GM19025 (cell line): Measurements from ENCODE around the gene NDUFAF5.

ENCODE experiments used
- ATAC-seq: cut with Tn5 transposase; IDR thresholded peaks from one replicate; pipeline ENCODE4 v1.9.1; 2021; ENCODE audit warnings: mild to moderate bottlenecking, low read depth, moderate library complexity; ENCODE audit not compliant: unreplicated experiment

The NDUFAF5 gene

DNA sequence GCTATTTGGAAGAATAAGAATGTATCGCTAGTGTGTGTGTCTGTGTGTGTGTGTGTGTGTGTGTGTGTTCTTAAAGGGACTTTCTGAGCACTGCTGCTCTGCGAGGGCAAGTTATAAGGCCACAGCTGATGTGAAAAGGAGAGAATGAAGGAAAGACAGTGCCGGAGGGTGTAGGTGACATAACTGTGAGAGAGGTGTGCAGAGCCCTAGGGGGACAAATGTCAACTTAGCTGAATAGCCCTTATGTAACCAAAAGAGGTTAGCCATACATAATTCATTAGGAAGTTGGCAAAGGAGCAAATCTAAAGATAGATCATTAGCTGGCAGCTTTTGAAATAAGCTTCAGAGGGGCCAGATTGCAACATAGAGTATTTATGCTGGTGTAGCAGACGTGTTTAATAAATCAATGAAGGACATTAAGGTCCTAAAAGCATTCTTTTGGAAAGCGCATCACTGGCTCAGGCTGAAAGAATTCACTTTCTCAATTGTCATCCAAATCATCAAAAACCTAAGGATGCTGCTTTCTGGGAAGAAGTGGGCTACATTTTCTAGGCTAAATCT is 81.0 kb downstream of the NDUFAF5 start:
- ATAC-seq = no peak

DNA sequence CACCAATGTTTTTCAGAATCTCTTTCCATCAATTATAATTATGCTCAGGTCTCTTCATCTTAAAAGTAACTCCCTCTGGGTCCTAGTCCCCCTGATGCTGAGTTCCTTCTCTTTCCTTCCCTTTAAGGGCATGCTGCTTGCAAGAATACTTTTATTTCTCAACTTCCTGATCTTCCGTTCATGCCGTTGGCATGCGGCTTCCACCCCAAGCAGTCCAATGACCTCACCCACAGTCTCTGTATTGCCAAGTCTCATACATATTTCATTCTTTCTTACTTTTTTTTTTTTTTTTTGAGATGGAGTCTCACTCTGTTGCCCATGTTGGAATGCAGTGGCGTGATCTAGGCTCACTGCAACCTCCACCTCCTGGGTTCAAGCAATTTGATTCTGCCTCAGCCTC is 83.5 kb downstream of the NDUFAF5 start:
- no peak for ATAC-seq

DNA sequence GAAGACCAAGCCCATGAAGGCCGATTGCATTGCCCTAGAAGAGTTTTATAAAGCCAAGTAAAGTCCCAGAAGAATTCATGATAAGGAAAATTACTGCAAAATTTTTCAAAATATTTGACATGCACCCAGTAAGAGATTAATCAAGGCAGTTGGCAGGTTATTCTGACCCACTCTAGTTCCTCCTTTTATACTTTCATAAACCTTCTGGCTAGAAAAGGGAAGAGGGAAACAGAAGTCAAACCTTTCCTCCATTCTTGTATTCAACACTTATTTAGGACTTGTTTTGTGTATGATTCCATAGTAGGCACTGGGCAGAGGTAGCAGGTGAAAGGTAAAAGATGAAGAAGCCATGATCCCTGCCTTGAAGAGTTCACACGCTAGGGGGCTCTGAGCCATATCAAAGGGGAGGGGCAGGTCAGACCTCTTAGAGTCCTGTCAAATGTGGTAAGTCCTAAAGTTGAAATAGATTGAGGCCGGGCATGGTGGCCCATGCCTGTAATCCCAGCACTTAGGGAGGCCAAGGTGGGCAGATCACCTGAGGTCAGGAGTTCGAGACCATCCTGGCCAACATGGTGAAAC is 85.4 kb downstream of the NDUFAF5 start:
- ATAC-seq = no peak
